Psoas muscle (tissue), 8 donors: ENCODE measurements around the gene ANXA2. TPM values are rescaled to one million over a fixed set of nuclear protein-coding genes. Genes with fewer than 3 reads are reported as not detected.

Experiments
- ATAC-seq, 4 donors: fragments of 200-7000 bp; cut with Tn5 transposase; one replicate each; pipeline ENCODE4 v1.9.1; 2020; ENCODE audit warnings: moderate library complexity in 3 of 4, mild to moderate bottlenecking in 2 of 4
- DNase-seq, 2 donors: peaks; one replicate each; pipeline ENCODE4 v3.0.0-alpha.2; 2020
- H3K27ac ChIP-seq: fragments of 200-600 bp; one replicate; pipeline ENCODE4 v1.8.0; 2022
- H3K27me3 ChIP-seq, 3 donors: fragments of 200-600 bp in 1 of 3; one replicate each; pipeline versions ENCODE4 v1.6.1 to v1.8.0; 2013 to 2022; ENCODE audit warnings: low read length in 2 of 3, mild to moderate bottlenecking in 2 of 3, moderate library complexity in 1 of 3; ENCODE audit not compliant: insufficient read depth in 3 of 3
- H3K36me3 ChIP-seq, 2 donors: fragments of 200-600 bp in 1 of 2; one replicate each; pipeline versions ENCODE4 v1.6.1 to v1.8.0; 2013 to 2022; ENCODE audit warnings: low read depth in 1 of 2, mild to moderate bottlenecking in 1 of 2, moderate library complexity in 1 of 2; ENCODE audit not compliant: insufficient read depth in 1 of 2
- H3K4me1 ChIP-seq: fragments of 200-600 bp; one replicate; pipeline ENCODE4 v1.8.0; 2022
- H3K4me3 ChIP-seq: fragments of 200-600 bp; one replicate; pipeline ENCODE4 v1.8.0; 2022; ENCODE audit warnings: mild to moderate bottlenecking
- H3K9me3 ChIP-seq: fragments of 200-600 bp; one replicate; pipeline ENCODE4 v1.8.0; 2022
- CTCF ChIP-seq: fragments of 200-600 bp; IDR thresholded peaks from one replicate; pipeline ENCODE4 v1.8.0; 2022; ENCODE audit warnings: antibody characterized with exemption
- WGBS, 3 donors: extraction: QIAGEN DNeasy Blood & Tissue Kit; methylation state at CpG; one replicate each; pipeline versions ENCODE4 v1.1.6 to v1.1.7; 2013; 5-methylcytosine and 5-hydroxymethylcytosine counted together
- intact Hi-C, 2 donors: fragments of 100-400 bp; cut with DNase I; formaldehyde crosslinking; loops; one replicate each; pipeline versions ENCODE4 v1.11.0 to v1.14.2; 2022
- polyA plus RNA-seq, 3 donors: library from polyadenylated mRNA; stranded (reverse); fragments of 200-250 nt; gene quantifications; one replicate each; pipeline ENCODE4 v1.2.3, GENCODE V29; 2013
- total RNA-seq, 4 donors: library from RNA; stranded (reverse); fragmentation: NEBNext Ultra II Directional in 2 of 4; extraction: Animal tissue kit (Norgen Biotek cat#: 25700) in 2 of 4; gene quantifications; one replicate each; pipeline versions ENCODE4 v1.2.1 to v1.2.4, GENCODE V29; 2021 to 2023
- donor health status: healthy with polysubstance abuse.
- donor health status: DM: no; HTN: no; CAD: no; lungs with moderate emphysema.
- donor health status: Bipolar disorder and iron deficiency.
- donor health status: healthy.
- donor health status: DM: yes; HTN: yes; CAD: no.
- donor health status: DM: no; HTN: no; CAD: no.
- donor health status: DM: no; HTN: no; CAD: no.
- donor health status: DM: yes; HTN: yes; CAD: no.

The ANXA2 gene
- total and polyA plus RNA-seq, 7 donors: 140 to 2,117 (median 350) TPM

GRCh38 chr15:60373327-60373726, 24.5 kb downstream of the ANXA2 start:
- no peak for TF ChIP-seq CTCF
- DNase-seq: no peak
- Histone ChIP-seq H3K4me3 (no peak overlapping the region), H3K36me3 (peaks cover 9 to 56% of the 10 kb centered on the region in 2 donors), H3K27me3 (no peaks in the 10 kb centered on the region), H3K27ac (peak overlapping the region; percentile 79), H3K4me1 (peaks cover 83% of the 10 kb centered on the region), H3K9me3 (no peaks in the 10 kb centered on the region)
- ATAC-seq: peak in 3 of 4 donors; percentile 1 to 4 (median 1)
- 71 to 100% (median 76%) methylated on average over 3 of the region's 3 CpGs for WGBS, 3 donors
- intact Hi-C loops: loop anchor here in 1 of 2 donors (5.0 kb wide), 1 partner anchor 104 kb away; the partner anchor contains the start of gene ICE2

- no peaks in the 10 kb centered on the region for H3K27me3 ChIP-seq
- DNase-seq (no peak), ATAC-seq (no peak)
- intact Hi-C loops: loop anchor here in 1 of 2 donors (5.0 kb wide), 1 partner anchor 105 kb away; the partner anchor contains the start of gene ICE2
- H3K9me3 ChIP-seq: no peaks in the 10 kb centered on the region
- H3K27ac ChIP-seq: peak overlapping the region; percentile 79
- peaks cover 9 to 52% of the 10 kb centered on the region in 2 donors for H3K36me3 ChIP-seq
- peaks cover 77% of the 10 kb centered on the region for H3K4me1 ChIP-seq
- TF ChIP-seq CTCF: no peak
- no peak overlapping the region for H3K4me3 ChIP-seq
- 86 to 93% (median 93%) methylated on average over 1 of the region's 1 CpG for WGBS, 3 donors
Observed at GRCh38 chr15:60372756-60373155, 25.0 kb downstream of the ANXA2 start.

GRCh38 chr15:60372227-60372626, 25.6 kb downstream of the ANXA2 start:
- DNase-seq (no peak), ATAC-seq (no peak)
- 85 to 87% (median 85%) methylated on average over 4 of the region's 4 CpGs for WGBS, 3 donors
- no peak overlapping the region for H3K4me3 ChIP-seq
- intact Hi-C loops: loop anchor here in 1 of 2 donors (5.0 kb wide), 1 partner anchor 105 kb away; the partner anchor contains the start of gene ICE2
- peaks cover 72% of the 10 kb centered on the region for H3K4me1 ChIP-seq
- H3K27me3 ChIP-seq: no peaks in the 10 kb centered on the region
- H3K9me3 ChIP-seq: no peaks in the 10 kb centered on the region
- TF ChIP-seq CTCF: no peak
- H3K27ac ChIP-seq: peak overlapping the region; percentile 79
- peaks cover 9 to 47% of the 10 kb centered on the region in 2 donors for H3K36me3 ChIP-seq

GRCh38 chr15:60371175-60372051, 26.4 kb downstream of the ANXA2 start:
- intact Hi-C loops: loop anchor here in 1 of 2 donors (5.0 kb wide), 1 partner anchor 106 kb away; the partner anchor contains the start of gene ICE2
- TF ChIP-seq CTCF: no peak
- H3K27me3 ChIP-seq: no peaks in the 10 kb centered on the region
- DNase-seq: peak; percentile 69 to 77
- peak overlapping the region; percentile 5 for H3K4me3 ChIP-seq
- H3K4me1 ChIP-seq: peaks cover 64% of the 10 kb centered on the region
- H3K9me3 ChIP-seq: no peaks in the 10 kb centered on the region
- H3K27ac ChIP-seq: peak overlapping the region; percentile 79
- 23 to 41% (median 25%) methylated on average over 20 of the region's 20 CpGs for WGBS, 3 donors
- peak; percentile 21 to 48 (median 34) for ATAC-seq
- peaks cover 4 to 39% of the 10 kb centered on the region in 2 donors for H3K36me3 ChIP-seq
